Gastroesophageal sphincter (tissue), 4 donors: Measurements from ENCODE around the gene TSC22D2. TPM values are rescaled to one million over a fixed set of nuclear protein-coding genes. Genes with fewer than 3 reads are reported as not detected.

Source experiments
- ATAC-seq: fragments of 150-250 bp; one replicate; pipeline ENCODE4 v1.9.1; 2016; ENCODE audit warnings: mild to moderate bottlenecking, moderate library complexity
- H3K27ac ChIP-seq, 4 donors: fragments of 200-600 bp; sonication (generic) in 3 of 4; 1 replicate in 3 of 4; 2 replicates in 1 of 4; pipeline ENCODE4 v1.5.1; 2016 to 2019
- H3K27me3 ChIP-seq: fragments of 200-600 bp; sonication (generic); one replicate; pipeline ENCODE4 v1.5.1; 2019
- H3K36me3 ChIP-seq, 2 donors: fragments of 200-600 bp; sonication (generic); one replicate each; pipeline ENCODE4 v1.5.1; 2019; ENCODE audit warnings: control low read depth in 1 of 2
- H3K4me1 ChIP-seq, 3 donors: fragments of 200-600 bp; sonication (generic); 1 replicate in 2 of 3; 2 replicates in 1 of 3; pipeline ENCODE4 v1.5.1; 2016 to 2019; ENCODE audit warnings: control low read depth in 2 of 3
- H3K4me3 ChIP-seq, 2 donors: fragments of 200-600 bp; sonication (generic); one replicate each; pipeline ENCODE4 v1.5.1; 2019; ENCODE audit warnings: mild to moderate bottlenecking in 1 of 2, moderate library complexity in 1 of 2
- H3K9me3 ChIP-seq, 3 donors: fragments of 200-600 bp; sonication (generic); one replicate each; pipeline ENCODE4 v1.5.1; 2017 to 2019; ENCODE audit warnings: control low read depth in 2 of 3
- EP300 ChIP-seq: sonication (generic); formaldehyde crosslinking; IDR thresholded peaks from one replicate; pipeline ENCODE4 v1.6.1; 2017; ENCODE audit warnings: antibody characterized with exemption, mild to moderate bottlenecking
- POLR2A ChIP-seq, 2 donors: fragments of 450-650 bp; IDR thresholded peaks; one replicate each; pipeline ENCODE4 v1.6.1; 2017; ENCODE audit warnings: antibody characterized with exemption in 2 of 2, mild to moderate bottlenecking in 2 of 2, moderate library complexity in 1 of 2
- POLR2AphosphoS5 ChIP-seq: sonication (generic); formaldehyde crosslinking; IDR thresholded peaks from one replicate; pipeline ENCODE4 v1.6.1; 2017; ENCODE audit warnings: antibody characterized with exemption
- WGBS, 2 donors: methylation state at CpG; one replicate each; pipeline ENCODE4 v1.1.5; 2018; ENCODE audit warnings: low coverage in 1 of 2; 5-methylcytosine and 5-hydroxymethylcytosine counted together
- total RNA-seq, 4 donors: library from RNA; depleted of rRNA; stranded (reverse); fragments of >200 nt; gene quantifications; one replicate each; pipeline ENCODE4 v1.1.0, GENCODE V29; 2016
- TF ChIP-seq, protein P1 (sequence below), 4 experiments: fragments of 200-600 bp in 2 of 4; fragments of 450-650 bp in 2 of 4; sonication (generic) in 1 of 4; IDR thresholded peaks; one replicate each; pipeline ENCODE4 v1.5.1; 2017 to 2019; ENCODE audit warnings: antibody characterized with exemption in 4 of 4, mild to moderate bottlenecking in 2 of 4, moderate library complexity in 2 of 4

Gene TSC22D2
- total RNA-seq, 4 donors from 2014 or later = 15.4 to 30.0 (median 26.0) TPM

DNA sequence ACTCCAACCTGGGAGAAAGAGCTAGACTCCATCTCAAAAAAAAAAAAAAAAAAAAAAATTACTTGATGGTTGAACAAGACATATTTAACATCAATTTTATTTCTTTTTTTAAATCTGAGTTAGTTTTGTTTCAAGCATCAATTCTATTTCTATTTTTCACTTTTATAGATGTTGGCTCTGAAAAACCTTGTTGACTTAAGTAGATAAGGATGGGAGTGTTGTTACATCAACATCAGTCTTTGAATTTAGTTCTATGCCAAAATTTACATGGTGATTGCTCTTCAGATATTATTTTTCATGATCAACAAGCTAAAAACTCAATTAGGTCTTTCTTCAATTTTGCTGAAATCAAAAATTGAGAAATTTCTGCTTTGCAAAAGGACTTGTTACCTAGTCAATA is 71.3 kb downstream of the TSC22D2 start:
- ATAC-seq = no peak
- TF ChIP-seq POLR2A (IDR thresholded peaks at IDR 0.05) (no peak), POLR2AphosphoS5 (no peak)
- Histone ChIP-seq H3K36me3 (no peaks in the 10 kb centered on the region), H3K4me3 (no peak overlapping the region), H3K27me3 (no peaks in the 10 kb centered on the region), H3K4me1 (no peaks in the 10 kb centered on the region), H3K27ac (no peak overlapping the region), H3K9me3 (peaks cover 0 to 10% (median 0%) of the 10 kb centered on the region in 3 donors)

DNA sequence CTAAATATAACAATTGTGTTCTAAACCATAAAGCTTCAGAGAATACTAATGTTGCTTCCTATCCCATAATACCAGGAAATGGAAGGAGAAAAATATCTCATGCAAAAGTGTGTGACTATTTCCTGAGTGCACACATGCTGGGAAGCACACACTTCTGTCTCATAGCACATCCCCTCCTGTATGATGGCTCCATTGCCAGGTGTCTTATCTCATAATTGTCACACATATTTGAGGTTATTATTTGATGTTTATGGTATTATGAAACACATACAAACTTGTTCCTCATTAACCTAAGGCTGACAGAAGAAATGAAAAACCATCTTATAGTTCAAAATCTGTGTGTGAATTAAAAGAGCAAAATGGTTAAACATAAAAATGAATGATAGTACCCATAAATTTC is 72.8 kb downstream of the TSC22D2 start:
- no peak for ATAC-seq
- H3K4me1 ChIP-seq = no peaks in the 10 kb centered on the region
- H3K9me3 ChIP-seq = peaks cover 0 to 15% (median 0%) of the 10 kb centered on the region in 3 donors
- no peak overlapping the region for H3K27ac ChIP-seq
- no peaks in the 10 kb centered on the region for H3K27me3 ChIP-seq
- no peak overlapping the region for H3K4me3 ChIP-seq
- TF ChIP-seq POLR2A (IDR thresholded peaks at IDR 0.05) (no peak), POLR2AphosphoS5 (no peak), EP300 (no peak)
- TF ChIP-seq, protein P1, sequence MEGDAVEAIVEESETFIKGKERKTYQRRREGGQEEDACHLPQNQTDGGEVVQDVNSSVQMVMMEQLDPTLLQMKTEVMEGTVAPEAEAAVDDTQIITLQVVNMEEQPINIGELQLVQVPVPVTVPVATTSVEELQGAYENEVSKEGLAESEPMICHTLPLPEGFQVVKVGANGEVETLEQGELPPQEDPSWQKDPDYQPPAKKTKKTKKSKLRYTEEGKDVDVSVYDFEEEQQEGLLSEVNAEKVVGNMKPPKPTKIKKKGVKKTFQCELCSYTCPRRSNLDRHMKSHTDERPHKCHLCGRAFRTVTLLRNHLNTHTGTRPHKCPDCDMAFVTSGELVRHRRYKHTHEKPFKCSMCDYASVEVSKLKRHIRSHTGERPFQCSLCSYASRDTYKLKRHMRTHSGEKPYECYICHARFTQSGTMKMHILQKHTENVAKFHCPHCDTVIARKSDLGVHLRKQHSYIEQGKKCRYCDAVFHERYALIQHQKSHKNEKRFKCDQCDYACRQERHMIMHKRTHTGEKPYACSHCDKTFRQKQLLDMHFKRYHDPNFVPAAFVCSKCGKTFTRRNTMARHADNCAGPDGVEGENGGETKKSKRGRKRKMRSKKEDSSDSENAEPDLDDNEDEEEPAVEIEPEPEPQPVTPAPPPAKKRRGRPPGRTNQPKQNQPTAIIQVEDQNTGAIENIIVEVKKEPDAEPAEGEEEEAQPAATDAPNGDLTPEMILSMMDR (IDR thresholded peaks at IDR 0.05) = no peak
- H3K36me3 ChIP-seq = no peaks in the 10 kb centered on the region

DNA sequence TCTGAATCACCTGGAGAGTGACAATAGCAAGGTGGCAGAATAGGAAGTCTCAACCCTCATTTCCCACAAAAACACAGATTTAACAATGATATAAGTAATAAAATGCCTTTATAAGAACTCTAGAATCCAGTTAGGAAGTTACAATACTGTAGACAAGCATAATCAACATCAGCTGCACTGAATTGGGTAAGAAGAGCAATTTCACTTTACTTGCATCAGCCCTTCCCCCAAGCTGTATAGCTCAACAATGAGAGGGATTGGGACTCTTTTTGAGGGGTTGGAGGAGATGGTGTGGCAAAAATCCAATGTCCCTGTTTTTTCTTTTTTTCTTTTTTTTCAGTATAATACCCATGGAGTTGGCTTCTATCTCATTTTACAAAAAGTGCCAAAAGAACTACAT is 75.1 kb downstream of the TSC22D2 start:
- no peak overlapping the region for H3K4me3 ChIP-seq
- peaks cover 0 to 13% (median 0%) of the 10 kb centered on the region in 3 donors for H3K9me3 ChIP-seq
- H3K36me3 ChIP-seq = no peaks in the 10 kb centered on the region
- TF ChIP-seq POLR2A (IDR thresholded peaks at IDR 0.05) = no peak
- no peak for TF ChIP-seq POLR2AphosphoS5
- no peak for TF ChIP-seq EP300
- TF ChIP-seq, protein P1 (IDR thresholded peaks at IDR 0.05) = no peak
- H3K27ac ChIP-seq = no peak overlapping the region
- ATAC-seq = no peak
- no peaks in the 10 kb centered on the region for H3K4me1 ChIP-seq
- no peaks in the 10 kb centered on the region for H3K27me3 ChIP-seq

DNA sequence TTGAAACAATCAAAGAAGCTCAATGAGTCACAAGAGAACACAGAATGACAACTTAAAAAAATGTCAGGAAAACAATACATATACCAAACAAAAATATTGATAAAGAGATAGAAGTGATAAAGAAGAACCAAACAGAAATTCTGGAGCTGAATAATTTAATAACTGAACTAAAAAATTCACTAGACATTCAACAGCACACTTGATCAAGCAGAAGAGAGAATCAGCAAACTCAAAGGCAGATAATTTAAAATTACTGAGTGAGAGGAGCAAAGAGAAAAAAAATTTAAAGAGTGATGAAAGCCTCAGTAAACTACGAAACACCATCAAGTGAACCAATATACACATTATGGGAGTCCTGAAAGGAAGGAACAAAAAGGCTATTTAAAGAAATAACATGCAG is 76.3 kb downstream of the TSC22D2 start:
- ATAC-seq = no peak
- Histone ChIP-seq H3K4me1 (no peaks in the 10 kb centered on the region), H3K36me3 (no peaks in the 10 kb centered on the region), H3K27ac (no peak overlapping the region), H3K4me3 (no peak overlapping the region), H3K27me3 (no peaks in the 10 kb centered on the region), H3K9me3 (peaks cover 0 to 10% (median 0%) of the 10 kb centered on the region in 3 donors)
- 100% methylated on average over 1 of the region's 1 CpG for WGBS, 2 donors
- TF ChIP-seq POLR2A (IDR thresholded peaks at IDR 0.05) (no peak), POLR2AphosphoS5 (no peak), EP300 (no peak)
- TF ChIP-seq, protein P1 (IDR thresholded peaks at IDR 0.05) = no peak

DNA sequence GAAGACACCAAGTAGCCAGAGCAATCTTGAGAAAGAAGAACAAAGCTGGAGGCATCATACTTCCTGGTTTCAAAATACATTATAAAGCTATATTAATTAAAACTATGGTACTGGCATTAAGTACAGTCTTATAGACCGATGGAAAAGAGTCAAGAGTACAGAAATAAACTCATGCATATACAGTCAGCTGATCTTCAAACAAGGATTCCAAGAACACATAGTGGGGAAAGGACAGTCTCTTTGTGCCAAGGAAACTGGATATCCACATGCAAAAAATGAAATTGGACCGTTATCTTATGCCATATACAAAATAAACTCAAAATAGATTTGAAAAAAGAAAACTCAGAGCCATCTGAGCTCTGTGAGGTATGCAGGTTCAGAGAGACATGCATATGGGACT is 80.8 kb downstream of the TSC22D2 start:
- ATAC-seq = no peak
- Histone ChIP-seq H3K9me3 (peaks cover 0 to 10% (median 0%) of the 10 kb centered on the region in 3 donors), H3K27ac (no peak overlapping the region), H3K27me3 (no peaks in the 10 kb centered on the region), H3K4me1 (no peaks in the 10 kb centered on the region), H3K4me3 (no peak overlapping the region), H3K36me3 (no peaks in the 10 kb centered on the region)
- 78 to 100% methylated on average over 2 of the region's 2 CpGs for WGBS, 2 donors
- TF ChIP-seq EP300 = no peak
- no peak for TF ChIP-seq POLR2A (IDR thresholded peaks at IDR 0.05)
- no peak for TF ChIP-seq POLR2AphosphoS5
- TF ChIP-seq, protein P1 (IDR thresholded peaks at IDR 0.05) = no peak
